ENCODE measurements around the gene SORL1. TPM values are rescaled to one million over a fixed set of nuclear protein-coding genes. Genes with fewer than 3 reads are reported as not detected.

SORL1 gene
- total RNA-seq, 6 experiments from 2014 or later, result 0.19 to 0.48 (median 0.36) TPM

DNA sequence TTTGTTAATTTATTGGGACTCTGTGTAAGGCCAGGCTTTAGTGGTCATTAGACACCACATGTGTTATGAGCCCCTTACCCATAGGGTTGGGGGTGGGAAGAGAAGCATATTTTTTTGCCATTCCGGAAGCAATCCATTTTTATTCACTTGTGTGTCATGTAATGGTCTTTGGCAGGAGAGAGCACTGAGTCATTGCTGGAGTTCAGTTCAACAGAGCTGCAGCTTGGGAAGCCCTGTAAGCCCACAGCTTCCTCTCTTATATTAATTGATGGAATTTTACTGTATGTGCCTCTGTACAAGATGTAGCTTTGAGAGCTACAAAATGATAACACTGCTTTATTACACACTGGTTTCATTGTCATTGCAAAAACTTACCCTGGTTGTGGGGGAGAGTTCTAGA is 177.9 kb downstream of the SORL1 start:
- Mint-ChIP-seq H3K27ac (peak overlapping the region; percentile 65), H3K4me3 (no peak overlapping the region), H3K27me3 (ENCODE audit: insufficient read depth) (peaks cover 6% of the 10 kb centered on the region; the same call in 1 of the 2 replicates), H3K36me3 (ENCODE audit: low read depth) (peaks cover 8% of the 10 kb centered on the region; the same call in 1 of the 2 replicates), H3K9me3 (no peaks in the 10 kb centered on the region), H3K4me1 (ENCODE audit: low read depth) (peaks cover 60% of the 10 kb centered on the region)
- peak; percentile 71 for DNase-seq
- TF ChIP-seq CTCF (IDR thresholded peaks at IDR 0.05), result no peak

- H3K36me3 Mint-ChIP-seq (ENCODE audit: low read depth), result peaks cover 8% of the 10 kb centered on the region; the same call in 1 of the 2 replicates
- no peak for TF ChIP-seq CTCF (IDR thresholded peaks at IDR 0.05)
- no peak overlapping the region for H3K27ac Mint-ChIP-seq
- no peak overlapping the region for H3K4me3 Mint-ChIP-seq
- peaks cover 74% of the 10 kb centered on the region for H3K4me1 Mint-ChIP-seq (ENCODE audit: low read depth)
- H3K27me3 Mint-ChIP-seq (ENCODE audit: insufficient read depth), result peaks cover 2% of the 10 kb centered on the region; the same call in 1 of the 2 replicates
- no peak for DNase-seq
- H3K9me3 Mint-ChIP-seq, result no peaks in the 10 kb centered on the region
These were observed 179.3 kb downstream of the SORL1 start for GRCh38 chr11:121631456-121631855.

DNA sequence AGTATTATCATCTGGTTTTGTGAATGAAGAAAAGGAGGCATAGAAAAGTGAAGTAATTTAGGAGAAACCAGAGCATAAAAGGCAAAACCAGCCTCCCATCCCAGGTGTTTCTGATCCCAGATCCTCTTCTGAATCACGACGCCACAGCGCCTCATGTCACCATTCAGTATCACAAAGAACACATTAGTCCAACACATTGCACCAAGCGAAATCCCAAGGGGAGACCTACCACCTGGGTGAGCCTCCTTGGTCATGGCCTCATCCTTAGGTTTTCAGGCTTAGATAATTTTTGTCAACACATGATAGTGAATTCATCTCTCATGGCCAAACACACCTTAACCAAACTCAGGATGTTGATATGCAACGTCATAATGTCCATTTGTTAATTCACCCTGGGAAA is 182.2 kb downstream of the SORL1 start:
- H3K4me3 Mint-ChIP-seq, result peak overlapping the region; percentile 76
- TF ChIP-seq CTCF (IDR thresholded peaks at IDR 0.05), result no peak
- H3K27ac Mint-ChIP-seq, result peak overlapping the region; percentile 78
- peaks cover 3% of the 10 kb centered on the region; the same call in 1 of the 2 replicates for H3K27me3 Mint-ChIP-seq (ENCODE audit: insufficient read depth)
- H3K4me1 Mint-ChIP-seq (ENCODE audit: low read depth), result peaks cover 68% of the 10 kb centered on the region
- 0 out of 2 replicates have a peak, but pooled peaks cover 5% of the 10 kb centered on the region for H3K36me3 Mint-ChIP-seq (ENCODE audit: low read depth)
- DNase-seq, result no peak
- H3K9me3 Mint-ChIP-seq, result no peaks in the 10 kb centered on the region

GRCh38 chr11:121634889-121635288 is 182.8 kb downstream of the SORL1 start:
- H3K36me3 Mint-ChIP-seq (ENCODE audit: low read depth), result 0 out of 2 replicates have a peak, but pooled peaks cover 5% of the 10 kb centered on the region
- peak overlapping the region; percentile 76 for H3K4me3 Mint-ChIP-seq
- H3K9me3 Mint-ChIP-seq, result no peaks in the 10 kb centered on the region
- peak overlapping the region; percentile 78 for H3K27ac Mint-ChIP-seq
- H3K4me1 Mint-ChIP-seq (ENCODE audit: low read depth), result peaks cover 62% of the 10 kb centered on the region
- DNase-seq, result peak; percentile 84
- peaks cover 3% of the 10 kb centered on the region; the same call in 1 of the 2 replicates for H3K27me3 Mint-ChIP-seq (ENCODE audit: insufficient read depth)
- TF ChIP-seq CTCF (IDR thresholded peaks at IDR 0.05), result no peak

- Mint-ChIP-seq H3K27me3 (ENCODE audit: insufficient read depth) (peaks cover 3% of the 10 kb centered on the region; the same call in 1 of the 2 replicates), H3K36me3 (ENCODE audit: low read depth) (0 out of 2 replicates have a peak, but pooled peaks cover 5% of the 10 kb centered on the region), H3K4me1 (ENCODE audit: low read depth) (peaks cover 49% of the 10 kb centered on the region), H3K9me3 (no peaks in the 10 kb centered on the region), H3K4me3 (peak overlapping the region; percentile 13; the same call in 1 of the 2 replicates), H3K27ac (no peak overlapping the region)
- TF ChIP-seq CTCF (IDR thresholded peaks at IDR 0.05), result no peak
- no peak for DNase-seq
These were observed 184.1 kb downstream of the SORL1 start for GRCh38 chr11:121636081-121636799.

All from HFFc6 (cell line).